Right lobe of liver (tissue), 4 donors: Measurements from ENCODE around the gene KRTAP5-6.

Experiments used
- POLR2A ChIP-seq: fragments of 450-650 bp; IDR thresholded peaks from one replicate; pipeline ENCODE4 v1.6.1; 2017; ENCODE audit warnings: antibody characterized with exemption, mild to moderate bottlenecking
- TF ChIP-seq, protein P1 (sequence below), 4 donors: fragments of 200-600 bp in 3 of 4; fragments of 450-650 bp in 1 of 4; IDR thresholded peaks; one replicate each; pipeline versions ENCODE4 v1.5.1 to v1.8.0; 2016 to 2022; ENCODE audit warnings: antibody characterized with exemption in 4 of 4, mild to moderate bottlenecking in 2 of 4
- donor health status: DM: no; HTN: no; CAD: no.
- donor health status: DM: no; HTN: no; CAD: no.
- donor health status: DM: no; HTN: yes; CAD: no.

DNA sequence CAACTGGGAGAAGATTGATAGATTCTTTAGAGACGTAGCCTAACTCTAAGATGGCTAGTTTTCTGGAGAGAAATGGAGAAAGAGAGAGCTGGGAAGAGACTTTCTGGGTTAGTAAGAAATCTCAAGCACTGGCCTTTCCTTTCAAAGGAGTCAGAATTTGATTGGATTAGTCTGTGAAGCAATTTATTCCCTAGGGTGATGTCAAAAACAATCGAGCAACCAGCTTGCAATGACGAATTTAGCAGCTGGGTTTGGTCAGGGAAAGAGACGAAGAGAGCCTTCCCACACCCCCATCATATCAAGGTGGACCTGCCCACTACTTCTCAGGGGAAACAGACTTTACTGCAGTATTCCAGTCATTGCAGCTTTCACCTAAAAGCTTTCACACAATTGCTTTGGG, 10.8 kb downstream of the KRTAP5-6 start:
- TF ChIP-seq, protein P1, sequence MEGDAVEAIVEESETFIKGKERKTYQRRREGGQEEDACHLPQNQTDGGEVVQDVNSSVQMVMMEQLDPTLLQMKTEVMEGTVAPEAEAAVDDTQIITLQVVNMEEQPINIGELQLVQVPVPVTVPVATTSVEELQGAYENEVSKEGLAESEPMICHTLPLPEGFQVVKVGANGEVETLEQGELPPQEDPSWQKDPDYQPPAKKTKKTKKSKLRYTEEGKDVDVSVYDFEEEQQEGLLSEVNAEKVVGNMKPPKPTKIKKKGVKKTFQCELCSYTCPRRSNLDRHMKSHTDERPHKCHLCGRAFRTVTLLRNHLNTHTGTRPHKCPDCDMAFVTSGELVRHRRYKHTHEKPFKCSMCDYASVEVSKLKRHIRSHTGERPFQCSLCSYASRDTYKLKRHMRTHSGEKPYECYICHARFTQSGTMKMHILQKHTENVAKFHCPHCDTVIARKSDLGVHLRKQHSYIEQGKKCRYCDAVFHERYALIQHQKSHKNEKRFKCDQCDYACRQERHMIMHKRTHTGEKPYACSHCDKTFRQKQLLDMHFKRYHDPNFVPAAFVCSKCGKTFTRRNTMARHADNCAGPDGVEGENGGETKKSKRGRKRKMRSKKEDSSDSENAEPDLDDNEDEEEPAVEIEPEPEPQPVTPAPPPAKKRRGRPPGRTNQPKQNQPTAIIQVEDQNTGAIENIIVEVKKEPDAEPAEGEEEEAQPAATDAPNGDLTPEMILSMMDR (IDR thresholded peaks at IDR 0.05), result no peak
- no peak for TF ChIP-seq POLR2A
